ENCODE data around the gene MS4A15. TPM values are rescaled to one million over a fixed set of nuclear protein-coding genes. Genes with fewer than 3 reads are reported as not detected.
"Not testable (repeated sequence)": the region's sequence is repeated elsewhere in the genome, so short reads cannot be mapped to it uniquely, and the experiment has no call there.

MS4A15 gene
- polyA plus RNA-seq, 2 donors = not detected

DNA sequence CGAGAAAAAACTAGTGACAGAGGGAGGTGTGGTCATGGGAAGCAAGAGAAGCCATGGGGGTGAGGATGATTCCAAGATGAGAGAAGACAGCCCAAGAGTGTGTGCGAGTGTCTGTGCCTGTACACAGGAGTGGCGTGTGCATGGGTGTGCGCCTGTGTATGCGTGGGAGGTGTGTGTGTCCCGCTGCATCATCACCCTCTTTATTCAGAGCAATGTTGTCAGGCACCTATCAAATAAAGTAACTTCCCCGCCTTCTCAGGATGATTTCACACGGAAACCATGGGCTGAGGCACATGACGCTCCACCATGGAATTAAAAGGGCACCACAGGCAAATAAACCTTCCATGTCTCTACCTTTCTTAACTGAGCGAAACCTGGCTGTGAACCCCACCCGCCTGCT lies 53.0 kb downstream of the MS4A15 start:
- Histone ChIP-seq H3K27ac (ENCODE audit: low read depth in 2 of 2, low read length in 1 of 2) (no peak overlapping the region), H3K36me3 (ENCODE audit: control insufficient read depth in 2 of 2, insufficient read depth in 2 of 2, low read length in 1 of 2) (no peaks in the 10 kb centered on the region), H3K4me3 (ENCODE audit: low read depth in 1 of 2, low read length in 2 of 2) (no peak overlapping the region), H3K4me1 (ENCODE audit: control insufficient read depth in 2 of 2, insufficient read depth in 2 of 2, low read length in 1 of 2) (no peaks in the 10 kb centered on the region), H3K9me3 (ENCODE audit: control insufficient read depth in 2 of 2, insufficient read depth in 1 of 2, low read depth in 1 of 2, low read length in 1 of 2) (no peaks in the 10 kb centered on the region), H3K27me3 (ENCODE audit: control insufficient read depth in 1 of 2, insufficient read depth in 2 of 2, low read length in 2 of 2) (no peaks in the 10 kb centered on the region)
- 77 to 84% methylated on average over 11 of the region's 11 CpGs for WGBS, 2 donors

DNA sequence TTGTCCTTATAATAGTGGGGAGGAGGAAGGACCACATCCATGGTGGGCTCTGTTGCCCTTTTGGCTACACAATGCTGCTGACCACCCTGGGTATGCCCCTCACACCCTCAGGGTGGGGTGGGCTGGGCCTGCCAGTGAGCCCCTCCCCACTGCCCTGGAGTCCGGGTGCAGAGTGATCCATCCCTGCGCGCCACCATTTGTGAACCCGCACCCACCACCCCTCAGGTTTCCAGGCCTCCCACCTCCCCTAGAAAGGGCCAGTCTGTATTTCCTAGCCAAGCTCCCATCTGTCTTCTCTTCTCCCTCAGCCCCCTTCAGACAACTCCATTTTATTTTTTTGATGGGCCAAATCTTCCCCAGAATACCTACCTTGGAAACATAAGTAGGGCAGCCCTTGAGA lies 53.5 kb downstream of the MS4A15 start:
- Histone ChIP-seq H3K4me3 (ENCODE audit: low read depth in 1 of 2, low read length in 2 of 2) (no peak overlapping the region), H3K27me3 (ENCODE audit: control insufficient read depth in 1 of 2, insufficient read depth in 2 of 2, low read length in 2 of 2) (no peaks in the 10 kb centered on the region), H3K36me3 (ENCODE audit: control insufficient read depth in 2 of 2, insufficient read depth in 2 of 2, low read length in 1 of 2) (no peaks in the 10 kb centered on the region), H3K27ac (ENCODE audit: low read depth in 2 of 2, low read length in 1 of 2) (no peak overlapping the region), H3K4me1 (ENCODE audit: control insufficient read depth in 2 of 2, insufficient read depth in 2 of 2, low read length in 1 of 2) (no peaks in the 10 kb centered on the region), H3K9me3 (ENCODE audit: control insufficient read depth in 2 of 2, insufficient read depth in 1 of 2, low read depth in 1 of 2, low read length in 1 of 2) (no peaks in the 10 kb centered on the region)
- WGBS, 2 donors = 93 to 100% methylated on average over 4 of the region's 4 CpGs

DNA sequence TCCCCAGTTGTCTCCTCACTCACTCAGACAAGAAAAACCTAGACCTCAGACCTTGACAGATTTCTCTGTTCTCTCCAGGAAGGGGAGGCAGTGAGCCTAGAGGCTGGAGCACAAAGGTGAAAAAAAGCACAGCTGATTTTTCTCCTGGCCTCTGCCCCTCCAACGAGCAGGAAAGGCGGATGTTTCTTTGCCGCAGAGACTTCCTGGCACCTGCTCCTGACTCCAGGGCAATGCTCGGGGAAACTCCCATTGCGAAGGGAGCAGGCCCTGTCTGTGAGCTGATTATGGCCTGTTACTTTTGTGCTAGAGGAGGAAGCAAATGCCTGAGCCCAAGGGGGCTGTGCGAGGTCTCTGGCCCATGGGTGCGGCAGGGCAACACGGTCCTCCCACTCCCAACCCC lies 53.9 kb downstream of the MS4A15 start:
- 45 to 52% methylated on average over 8 of the region's 8 CpGs for WGBS, 2 donors
- Histone ChIP-seq H3K36me3 (ENCODE audit: control insufficient read depth in 2 of 2, insufficient read depth in 2 of 2, low read length in 1 of 2) (no peaks in the 10 kb centered on the region), H3K4me3 (ENCODE audit: low read depth in 1 of 2, low read length in 2 of 2) (no peak overlapping the region), H3K27ac (ENCODE audit: low read depth in 2 of 2, low read length in 1 of 2) (no peak overlapping the region), H3K9me3 (ENCODE audit: control insufficient read depth in 2 of 2, insufficient read depth in 1 of 2, low read depth in 1 of 2, low read length in 1 of 2) (no peaks in the 10 kb centered on the region), H3K27me3 (ENCODE audit: control insufficient read depth in 1 of 2, insufficient read depth in 2 of 2, low read length in 2 of 2) (no peaks in the 10 kb centered on the region), H3K4me1 (ENCODE audit: control insufficient read depth in 2 of 2, insufficient read depth in 2 of 2, low read length in 1 of 2) (no peaks in the 10 kb centered on the region)

DNA sequence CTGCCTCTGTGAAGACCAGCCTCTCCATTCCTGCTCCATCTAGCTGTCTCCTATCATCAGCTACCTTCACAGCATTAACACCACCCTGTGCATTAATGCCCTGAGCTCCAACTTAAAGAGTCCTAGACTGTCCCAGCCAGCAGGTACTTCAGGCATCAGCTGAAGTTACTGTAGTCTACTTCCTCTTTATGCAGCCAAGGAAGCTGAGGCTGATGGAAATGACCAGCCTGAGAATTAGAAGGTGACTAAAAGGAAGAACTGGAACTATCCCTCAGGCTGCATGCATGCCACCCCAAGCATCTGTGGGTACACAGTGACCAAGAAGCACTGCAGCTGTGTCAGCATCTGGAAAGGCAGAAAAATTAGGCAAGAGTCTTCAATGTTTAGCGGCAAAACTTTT lies 56.7 kb downstream of the MS4A15 start:
- WGBS, 2 donors = 87 to 95% methylated on average over 1 of the region's 1 CpG
- H3K27me3 ChIP-seq (ENCODE audit: control insufficient read depth in 1 of 2, insufficient read depth in 2 of 2, low read length in 2 of 2) = no peaks in the 10 kb centered on the region
- peaks cover 0 to 5% of the 10 kb centered on the region in 2 donors for H3K9me3 ChIP-seq (ENCODE audit: control insufficient read depth in 2 of 2, insufficient read depth in 1 of 2, low read depth in 1 of 2, low read length in 1 of 2)
- no peaks in the 10 kb centered on the region for H3K4me1 ChIP-seq (ENCODE audit: control insufficient read depth in 2 of 2, insufficient read depth in 2 of 2, low read length in 1 of 2)
- H3K27ac ChIP-seq (ENCODE audit: low read depth in 2 of 2, low read length in 1 of 2) = no peak overlapping the region
- H3K36me3 ChIP-seq (ENCODE audit: control insufficient read depth in 2 of 2, insufficient read depth in 2 of 2, low read length in 1 of 2) = no peaks in the 10 kb centered on the region
- no peak overlapping the region for H3K4me3 ChIP-seq (ENCODE audit: low read depth in 1 of 2, low read length in 2 of 2)

DNA sequence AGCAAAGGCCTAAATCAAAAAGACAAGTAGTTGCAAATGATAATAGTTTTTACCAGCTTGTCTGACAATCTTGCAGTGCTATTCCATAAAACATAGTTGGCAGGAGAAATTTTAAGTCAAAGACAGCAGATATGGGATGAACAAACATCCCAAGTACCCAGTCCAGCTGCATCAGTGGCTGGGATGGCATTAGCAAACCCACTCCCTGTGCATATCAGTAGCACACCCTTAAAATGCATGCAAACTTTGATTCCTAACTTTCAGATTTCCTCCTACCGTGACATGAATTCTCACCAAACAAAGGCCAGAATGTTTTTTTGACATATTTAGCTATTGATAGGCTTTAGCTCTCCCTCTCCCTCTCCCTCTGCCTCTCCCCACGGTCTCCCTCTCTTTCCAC lies 57.4 kb downstream of the MS4A15 start:
- no peak overlapping the region for H3K27ac ChIP-seq (ENCODE audit: low read depth in 2 of 2, low read length in 1 of 2)
- WGBS, 2 donors = 89 to 94% methylated on average over 2 of the region's 2 CpGs

DNA sequence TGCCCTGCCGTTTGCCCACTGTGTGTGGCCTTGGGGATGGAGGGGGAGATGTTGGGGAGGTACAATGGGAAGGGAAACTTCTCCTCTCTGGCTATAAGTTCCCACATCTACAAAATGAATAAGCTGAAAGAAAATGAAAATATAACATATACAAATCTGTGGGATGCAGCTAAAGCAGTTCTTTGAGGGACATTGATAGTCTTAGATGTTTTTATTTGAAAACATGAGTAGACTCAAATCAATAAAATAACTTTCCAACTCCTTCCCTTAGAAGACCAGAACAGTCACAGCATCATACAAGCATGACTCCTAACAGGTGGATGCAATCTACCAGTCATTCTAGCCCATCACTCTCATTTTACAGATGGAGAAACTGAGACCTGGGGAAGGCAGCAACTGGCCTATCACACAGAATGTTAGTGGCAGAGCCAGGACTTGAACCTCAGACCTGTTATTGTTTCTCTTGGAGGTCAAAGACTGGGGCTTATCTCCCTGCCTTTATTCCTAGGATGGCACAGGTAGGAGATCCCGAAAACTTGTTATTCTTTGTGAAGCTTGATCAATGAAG lies 60.0 kb downstream of the MS4A15 start:
- H3K4me3 ChIP-seq (ENCODE audit: low read depth in 1 of 2, low read length in 2 of 2) = no peak overlapping the region
- H3K27me3 ChIP-seq (ENCODE audit: control insufficient read depth in 1 of 2, insufficient read depth in 2 of 2, low read length in 2 of 2) = no peaks in the 10 kb centered on the region
- H3K27ac ChIP-seq (ENCODE audit: low read depth in 2 of 2, low read length in 1 of 2) = no peak overlapping the region
- H3K36me3 ChIP-seq (ENCODE audit: control insufficient read depth in 2 of 2, insufficient read depth in 2 of 2, low read length in 1 of 2) = no peaks in the 10 kb centered on the region
- peaks cover 0 to 5% of the 10 kb centered on the region in 2 donors for H3K9me3 ChIP-seq (ENCODE audit: control insufficient read depth in 2 of 2, insufficient read depth in 1 of 2, low read depth in 1 of 2, low read length in 1 of 2)
- WGBS, 2 donors = 91 to 92% methylated on average over 2 of the region's 2 CpGs
- H3K4me1 ChIP-seq (ENCODE audit: control insufficient read depth in 2 of 2, insufficient read depth in 2 of 2, low read length in 1 of 2) = no peaks in the 10 kb centered on the region

More for the DNA sequence above, 57.4 kb downstream of the MS4A15 start:
- Histone ChIP-seq H3K4me1 (ENCODE audit: control insufficient read depth in 2 of 2, insufficient read depth in 2 of 2, low read length in 1 of 2) (no peaks in the 10 kb centered on the region), H3K27me3 (ENCODE audit: control insufficient read depth in 1 of 2, insufficient read depth in 2 of 2, low read length in 2 of 2) (no peaks in the 10 kb centered on the region), H3K36me3 (ENCODE audit: control insufficient read depth in 2 of 2, insufficient read depth in 2 of 2, low read length in 1 of 2) (no peaks in the 10 kb centered on the region), H3K9me3 (ENCODE audit: control insufficient read depth in 2 of 2, insufficient read depth in 1 of 2, low read depth in 1 of 2, low read length in 1 of 2) (peaks cover 0 to 5% of the 10 kb centered on the region in 2 donors), H3K4me3 (ENCODE audit: low read depth in 1 of 2, low read length in 2 of 2) (no peak overlapping the region)

DNA sequence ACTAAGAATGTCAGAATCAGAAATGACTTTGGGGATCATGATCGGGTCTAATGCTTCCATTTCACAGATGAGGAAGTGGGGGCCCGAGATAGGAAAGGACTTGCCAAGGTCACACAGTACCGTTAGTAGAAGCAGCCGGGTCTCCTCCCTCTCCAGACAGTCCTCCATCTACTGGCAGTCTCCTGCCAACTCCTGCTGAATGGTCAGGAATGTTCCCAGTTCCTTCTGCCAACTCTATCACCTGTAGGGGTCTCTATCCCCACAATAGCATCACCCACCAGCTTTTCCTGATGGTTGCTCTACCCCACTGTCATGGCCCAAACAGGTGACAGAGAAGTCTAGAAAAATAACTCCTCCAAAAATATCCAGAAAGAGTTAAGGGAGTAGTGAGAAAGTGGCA lies 61.4 kb downstream of the MS4A15 start:
- no peaks in the 10 kb centered on the region for H3K4me1 ChIP-seq (ENCODE audit: control insufficient read depth in 2 of 2, insufficient read depth in 2 of 2, low read length in 1 of 2)
- no peak overlapping the region for H3K4me3 ChIP-seq (ENCODE audit: low read depth in 1 of 2, low read length in 2 of 2)
- no peaks in the 10 kb centered on the region for H3K27me3 ChIP-seq (ENCODE audit: control insufficient read depth in 1 of 2, insufficient read depth in 2 of 2, low read length in 2 of 2)
- H3K27ac ChIP-seq (ENCODE audit: low read depth in 2 of 2, low read length in 1 of 2) = no peak overlapping the region
- H3K36me3 ChIP-seq (ENCODE audit: control insufficient read depth in 2 of 2, insufficient read depth in 2 of 2, low read length in 1 of 2) = no peaks in the 10 kb centered on the region
- peaks cover 0 to 5% of the 10 kb centered on the region in 2 donors for H3K9me3 ChIP-seq (ENCODE audit: control insufficient read depth in 2 of 2, insufficient read depth in 1 of 2, low read depth in 1 of 2, low read length in 1 of 2)
- 74 to 77% methylated on average over 4 of the region's 4 CpGs for WGBS, 2 donors

DNA sequence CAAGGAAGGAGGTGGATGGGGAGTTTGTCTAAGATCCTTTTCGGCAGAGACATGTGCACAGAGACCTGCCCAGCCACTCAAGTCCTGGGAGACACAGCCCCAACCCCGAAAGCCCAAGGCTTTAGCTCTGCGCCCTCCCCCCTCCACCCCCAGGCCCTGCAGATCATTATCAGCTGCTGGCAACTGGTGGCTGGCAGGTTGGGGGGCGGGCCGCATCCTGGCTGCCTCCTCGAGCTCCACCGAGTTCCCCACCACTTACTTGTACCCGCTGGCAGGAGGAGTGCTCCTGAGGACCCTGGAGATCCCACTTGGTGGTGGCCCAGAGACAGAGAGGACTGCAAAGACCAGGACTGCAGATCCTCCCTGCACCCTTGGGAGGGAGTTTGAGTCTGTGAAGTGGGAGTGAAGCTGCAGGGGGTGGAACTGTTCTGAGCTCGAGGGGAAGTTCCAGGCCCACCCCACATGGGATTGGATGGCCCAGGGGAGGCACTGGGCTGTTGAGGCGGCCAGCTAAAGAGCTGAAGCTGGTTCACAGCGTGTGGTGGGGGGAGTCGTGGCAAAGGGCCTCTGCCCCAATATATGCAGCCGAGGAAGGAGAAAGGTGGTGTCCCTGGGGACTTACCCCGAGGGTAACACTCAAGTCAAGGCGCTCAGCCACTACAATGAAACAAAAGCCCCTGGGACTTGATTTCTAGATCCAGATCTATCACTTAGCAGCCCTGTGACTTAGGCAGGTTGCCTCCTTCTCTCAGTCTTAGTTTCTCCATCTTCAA lies 65.3 kb downstream of the MS4A15 start:
- no peak overlapping the region for H3K4me3 ChIP-seq (ENCODE audit: low read depth in 1 of 2, low read length in 2 of 2)
- no peaks in the 10 kb centered on the region for H3K4me1 ChIP-seq (ENCODE audit: control insufficient read depth in 2 of 2, insufficient read depth in 2 of 2, low read length in 1 of 2)
- H3K27me3 ChIP-seq (ENCODE audit: control insufficient read depth in 1 of 2, insufficient read depth in 2 of 2, low read length in 2 of 2) = no peaks in the 10 kb centered on the region
- 65 to 66% methylated on average over 15 of the region's 15 CpGs for WGBS, 2 donors
- no peaks in the 10 kb centered on the region for H3K36me3 ChIP-seq (ENCODE audit: control insufficient read depth in 2 of 2, insufficient read depth in 2 of 2, low read length in 1 of 2)
- H3K9me3 ChIP-seq (ENCODE audit: control insufficient read depth in 2 of 2, insufficient read depth in 1 of 2, low read depth in 1 of 2, low read length in 1 of 2) = peaks cover 0 to 1% of the 10 kb centered on the region in 2 donors
- no peak overlapping the region for H3K27ac ChIP-seq (ENCODE audit: low read depth in 2 of 2, low read length in 1 of 2)

DNA sequence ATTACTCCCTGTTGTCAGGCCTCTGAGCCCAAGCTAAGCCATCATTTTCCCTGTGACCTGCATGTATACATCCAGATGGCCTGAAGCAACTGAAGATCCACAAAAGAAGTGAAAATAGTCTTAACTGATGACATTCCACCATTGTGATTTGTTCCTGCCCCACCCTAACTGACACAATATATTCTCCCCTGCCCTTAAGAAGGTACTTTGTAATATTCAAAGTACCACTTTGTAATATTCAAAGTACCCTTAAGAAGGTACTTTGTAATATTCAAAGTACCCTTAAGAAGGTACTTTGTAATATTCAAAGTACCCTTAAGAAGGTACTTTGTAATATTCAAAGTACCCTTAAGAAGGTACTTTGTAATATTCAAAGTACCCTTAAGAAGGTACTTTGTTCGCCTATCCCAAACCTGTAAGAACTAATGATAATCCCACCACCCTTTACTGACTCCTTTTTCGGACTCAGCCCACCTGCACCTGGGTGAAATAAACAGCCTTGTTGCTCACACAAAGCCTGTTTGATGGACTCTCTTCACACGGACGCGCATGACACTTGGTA lies 67.2 kb downstream of the MS4A15 start:
- not testable (repeated sequence) for H3K9me3 ChIP-seq (ENCODE audit: control insufficient read depth in 2 of 2, insufficient read depth in 1 of 2, low read depth in 1 of 2, low read length in 1 of 2); H3K4me3 ChIP-seq (ENCODE audit: low read depth in 1 of 2, low read length in 2 of 2); H3K27me3 ChIP-seq (ENCODE audit: control insufficient read depth in 1 of 2, insufficient read depth in 2 of 2, low read length in 2 of 2); H3K36me3 ChIP-seq (ENCODE audit: control insufficient read depth in 2 of 2, insufficient read depth in 2 of 2, low read length in 1 of 2); H3K27ac ChIP-seq (ENCODE audit: low read depth in 2 of 2, low read length in 1 of 2); H3K4me1 ChIP-seq (ENCODE audit: control insufficient read depth in 2 of 2, insufficient read depth in 2 of 2, low read length in 1 of 2)
- 90 to 92% methylated on average over 5 of the region's 5 CpGs for WGBS, 2 donors

DNA sequence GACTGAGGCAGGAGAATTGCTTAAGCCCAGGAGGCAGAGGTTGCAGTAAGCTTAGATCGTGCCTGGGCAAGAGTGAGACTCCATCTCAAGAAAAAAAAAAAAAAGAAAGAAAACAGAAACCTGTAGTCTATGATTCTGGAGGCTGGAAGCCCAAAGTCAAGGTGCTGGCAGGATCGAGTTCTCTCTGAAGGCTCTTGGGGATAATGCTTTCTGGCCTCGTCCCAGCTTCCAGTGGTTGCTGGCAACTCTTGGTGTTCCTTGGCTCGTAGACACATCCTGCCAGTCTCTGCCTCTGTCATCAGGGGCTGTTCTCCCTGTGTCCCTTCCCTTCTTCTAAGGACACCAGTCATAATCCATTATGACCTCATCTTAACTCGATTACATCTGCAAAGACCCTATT lies 68.5 kb downstream of the MS4A15 start:
- Histone ChIP-seq H3K9me3 (ENCODE audit: control insufficient read depth in 2 of 2, insufficient read depth in 1 of 2, low read depth in 1 of 2, low read length in 1 of 2) (no peaks in the 10 kb centered on the region), H3K4me1 (ENCODE audit: control insufficient read depth in 2 of 2, insufficient read depth in 2 of 2, low read length in 1 of 2) (no peaks in the 10 kb centered on the region), H3K27ac (ENCODE audit: low read depth in 2 of 2, low read length in 1 of 2) (no peak overlapping the region), H3K27me3 (ENCODE audit: control insufficient read depth in 1 of 2, insufficient read depth in 2 of 2, low read length in 2 of 2) (no peaks in the 10 kb centered on the region), H3K4me3 (ENCODE audit: low read depth in 1 of 2, low read length in 2 of 2) (no peak overlapping the region), H3K36me3 (ENCODE audit: control insufficient read depth in 2 of 2, insufficient read depth in 2 of 2, low read length in 1 of 2) (no peaks in the 10 kb centered on the region)
- 75 to 78% methylated on average over 5 of the region's 5 CpGs for WGBS, 2 donors

Data from esophagus (tissue), 2 donors.